ENCODE results near the gene NIPBL.
"Not testable (repeated sequence)": the region's sequence is repeated elsewhere in the genome, so short reads cannot be mapped to it uniquely, and the experiment has no call there.

NIPBL gene

GRCh38 chr5:36904677-36905076 is 28.1 kb downstream of the NIPBL start:
- peak; percentile 18 for DNase-seq (ENCODE audit: low read depth)

- DNase-seq (ENCODE audit: low read depth), result peak; percentile 3
These were observed 32.1 kb downstream of the NIPBL start for GRCh38 chr5:36908544-36909260.

GRCh38 chr5:36915653-36916052 is 39.1 kb downstream of the NIPBL start:
- peak; percentile 18 for DNase-seq (ENCODE audit: low read depth)

DNA sequence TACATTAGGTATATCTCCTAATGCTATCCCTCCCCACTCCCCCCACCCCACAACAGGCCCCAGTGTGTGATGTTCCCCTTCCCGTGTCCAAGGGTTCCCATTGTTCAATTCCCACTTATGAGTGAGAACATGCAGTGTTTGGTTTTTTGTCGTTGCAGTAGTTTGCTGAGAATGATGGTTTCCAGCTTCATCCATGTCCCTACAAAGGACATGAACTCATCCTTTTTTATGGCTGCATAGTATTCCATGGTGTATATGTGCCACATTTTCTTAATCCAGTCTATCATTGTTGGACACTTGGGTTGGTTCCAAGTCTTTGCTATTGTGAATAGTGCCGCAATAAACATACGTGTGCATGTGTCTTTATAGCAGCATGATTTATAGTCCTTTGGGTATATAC is 40.0 kb downstream of the NIPBL start:
- not testable (repeated sequence) for DNase-seq (ENCODE audit: low read depth)

GRCh38 chr5:36917358-36917757 is 40.8 kb downstream of the NIPBL start:
- not testable (repeated sequence) for DNase-seq (ENCODE audit: low read depth)

DNA sequence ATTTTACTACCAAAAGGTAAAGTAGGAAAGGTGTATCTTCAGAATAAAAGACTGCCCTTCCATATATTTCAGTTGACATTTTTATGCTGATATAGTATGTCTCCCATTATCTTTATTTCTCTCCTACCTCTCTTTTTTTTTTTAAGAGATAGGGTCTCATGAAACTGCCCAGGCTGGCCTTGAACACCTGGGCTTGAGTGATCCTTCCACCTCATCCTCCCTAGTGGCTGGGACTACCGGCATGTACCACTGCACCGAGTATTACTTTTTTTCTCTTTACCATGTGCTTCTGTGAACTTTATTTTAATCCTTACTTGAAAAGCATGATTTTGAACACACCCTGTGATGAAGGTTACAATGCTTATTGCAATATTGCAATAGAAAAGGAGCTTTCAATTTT is 42.7 kb downstream of the NIPBL start:
- DNase-seq (ENCODE audit: low read depth), result no peak

DNA sequence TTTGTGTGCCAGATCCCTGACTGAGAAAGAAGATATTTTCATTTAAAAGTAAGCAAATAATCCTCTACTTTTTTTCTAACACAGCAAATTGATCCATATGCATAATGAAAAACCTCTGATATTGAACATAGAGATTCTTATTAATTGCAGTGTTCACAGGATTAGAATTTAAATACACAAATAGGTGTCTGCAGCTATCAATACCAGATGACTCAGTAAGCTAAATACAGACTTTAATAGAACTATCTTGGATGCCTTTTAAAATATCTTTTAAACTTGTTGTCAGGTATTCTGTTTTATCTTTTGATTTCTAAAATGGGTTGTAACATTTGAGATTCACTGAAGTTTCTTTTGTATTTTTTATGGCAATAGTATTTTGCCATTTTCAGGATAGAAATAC is 43.1 kb downstream of the NIPBL start:
- DNase-seq (ENCODE audit: low read depth), result no peak

- DNase-seq (ENCODE audit: low read depth), result peak; percentile 59
These were observed 52.4 kb downstream of the NIPBL start for GRCh38 chr5:36928947-36929346.

DNA sequence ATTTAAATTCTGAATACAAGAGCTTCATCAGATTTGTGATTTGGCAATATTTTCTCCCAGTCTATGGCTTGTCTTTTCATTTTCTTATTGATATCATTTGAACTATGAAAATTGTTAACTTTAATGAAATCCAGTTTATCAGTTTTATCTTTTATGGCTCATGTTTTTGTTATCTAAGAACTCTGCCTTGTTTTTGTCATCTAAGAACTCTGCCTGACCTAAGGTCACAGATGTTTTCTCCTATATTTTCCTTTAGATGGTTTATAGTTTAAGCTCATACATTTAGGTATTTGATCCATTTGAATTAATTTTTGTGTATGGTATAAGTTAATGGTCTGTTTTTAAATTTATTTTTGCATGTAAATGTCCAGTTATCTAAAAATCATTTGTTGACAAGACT is 52.9 kb downstream of the NIPBL start:
- no peak for DNase-seq (ENCODE audit: low read depth)

GRCh38 chr5:36932056-36932455 is 55.5 kb downstream of the NIPBL start:
- no peak for DNase-seq (ENCODE audit: low read depth)

DNA sequence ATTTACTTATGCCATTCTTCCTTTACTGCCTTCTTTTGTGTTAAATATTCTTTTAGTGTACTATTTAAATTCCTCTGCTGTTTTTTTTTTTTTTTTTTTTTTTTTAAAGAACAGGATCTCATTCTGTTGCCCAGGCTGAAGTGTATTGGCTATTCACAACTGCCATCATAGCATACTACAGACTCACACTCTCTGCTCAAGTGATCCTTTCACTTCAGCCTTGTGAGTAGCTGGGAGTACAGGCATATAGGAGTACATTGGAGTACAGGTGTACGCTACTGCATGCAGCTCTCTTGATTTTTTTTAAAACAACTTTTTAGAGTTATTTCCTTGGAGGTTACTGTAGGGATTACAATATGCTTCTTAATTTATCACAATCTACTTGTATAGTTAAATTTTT is 56.1 kb downstream of the NIPBL start:
- DNase-seq (ENCODE audit: low read depth), result no peak

DNA sequence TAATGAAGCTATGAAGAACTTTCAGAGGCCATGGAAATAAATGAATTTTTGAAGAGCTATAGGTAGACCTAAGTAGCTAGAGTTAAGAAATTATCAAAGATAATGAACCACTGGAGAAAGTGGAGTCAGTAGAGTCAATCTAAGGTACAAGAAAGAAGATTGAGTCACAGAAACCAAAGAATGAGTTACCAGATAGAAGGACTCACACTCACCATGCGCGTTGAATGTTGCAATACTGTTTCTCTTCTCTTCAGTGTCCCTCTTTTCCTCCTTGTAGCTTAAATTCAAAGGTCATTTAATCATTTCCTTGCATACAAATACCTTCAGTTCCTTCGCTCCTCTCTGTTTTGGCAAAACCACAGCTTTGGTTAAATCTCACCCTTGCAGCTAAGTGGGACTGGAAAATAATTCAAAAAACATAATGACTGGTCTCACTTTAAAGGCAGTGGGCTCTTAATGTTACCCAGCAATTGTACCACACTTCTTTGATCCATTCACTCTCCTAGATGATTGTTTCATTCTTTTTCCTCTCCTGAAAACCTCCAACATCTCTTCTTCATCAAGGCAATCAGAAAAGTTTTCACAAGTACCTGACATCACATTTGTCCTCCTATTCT is 58.3 kb downstream of the NIPBL start:
- DNase-seq (ENCODE audit: low read depth), result no peak

DNA sequence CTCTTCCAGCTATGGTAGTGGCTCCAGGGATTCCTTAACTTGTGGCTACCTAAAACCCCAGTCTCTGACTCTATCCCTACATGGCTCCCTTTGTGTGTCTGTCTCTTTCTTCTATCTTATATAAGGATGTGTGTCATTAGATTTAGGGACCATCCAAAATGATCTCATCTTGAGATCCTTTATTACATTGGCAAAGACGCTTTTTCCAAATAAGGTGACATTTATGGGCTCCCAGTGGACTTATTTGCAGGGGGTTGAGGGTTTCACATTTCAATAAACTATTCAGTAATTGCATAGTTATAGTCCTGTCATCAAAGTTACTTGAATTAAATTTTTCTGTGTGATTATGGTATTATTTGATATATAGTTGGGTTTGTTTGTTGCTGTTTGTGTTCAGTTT is 59.2 kb downstream of the NIPBL start:
- DNase-seq (ENCODE audit: low read depth), result no peak

GRCh38 chr5:36936309-36936708 is 59.7 kb downstream of the NIPBL start:
- no peak for DNase-seq (ENCODE audit: low read depth)

DNA sequence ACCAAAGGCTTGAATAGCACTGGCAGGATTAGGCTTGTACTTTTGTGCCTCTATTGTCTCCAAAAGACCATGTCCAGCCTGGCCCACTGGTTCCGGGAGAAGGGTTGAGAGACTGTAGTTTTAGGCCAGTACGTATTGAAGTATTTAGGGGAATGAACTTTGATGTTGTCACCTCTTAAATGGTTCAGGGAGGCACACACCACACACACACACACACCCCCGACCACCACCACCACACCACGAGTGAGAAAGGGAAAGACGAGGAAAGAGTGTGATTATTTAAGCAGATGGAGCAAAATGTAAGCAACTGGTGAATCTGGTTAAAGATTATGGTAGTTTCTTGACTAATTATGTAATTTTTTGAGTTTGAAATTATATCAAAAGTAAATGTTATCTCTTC is 61.6 kb downstream of the NIPBL start:
- no peak for DNase-seq (ENCODE audit: low read depth)

GRCh38 chr5:36939969-36940858 is 63.6 kb downstream of the NIPBL start:
- DNase-seq (ENCODE audit: low read depth), result no peak

DNA sequence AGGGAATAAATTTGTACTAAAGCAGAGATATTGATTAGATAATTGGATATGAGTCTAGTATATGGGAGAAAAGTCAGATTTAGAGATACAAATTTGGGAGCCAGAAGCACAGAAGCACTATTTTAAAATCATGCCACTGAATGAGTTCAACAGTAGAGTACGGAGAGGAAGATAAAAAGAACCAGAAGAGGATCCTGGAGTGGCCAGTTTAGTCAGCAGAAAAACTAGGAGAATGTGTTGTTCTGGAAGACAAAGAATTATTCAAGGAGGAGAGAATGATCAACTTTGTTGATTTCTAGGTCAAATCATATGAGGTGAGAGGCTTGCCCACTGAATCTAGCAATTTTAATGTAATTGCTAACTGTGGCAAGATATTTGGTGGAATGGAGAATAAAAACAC is 67.0 kb downstream of the NIPBL start:
- DNase-seq (ENCODE audit: low read depth), result no peak

GRCh38 chr5:36944024-36944423 is 67.5 kb downstream of the NIPBL start:
- no peak for DNase-seq (ENCODE audit: low read depth)

DNA sequence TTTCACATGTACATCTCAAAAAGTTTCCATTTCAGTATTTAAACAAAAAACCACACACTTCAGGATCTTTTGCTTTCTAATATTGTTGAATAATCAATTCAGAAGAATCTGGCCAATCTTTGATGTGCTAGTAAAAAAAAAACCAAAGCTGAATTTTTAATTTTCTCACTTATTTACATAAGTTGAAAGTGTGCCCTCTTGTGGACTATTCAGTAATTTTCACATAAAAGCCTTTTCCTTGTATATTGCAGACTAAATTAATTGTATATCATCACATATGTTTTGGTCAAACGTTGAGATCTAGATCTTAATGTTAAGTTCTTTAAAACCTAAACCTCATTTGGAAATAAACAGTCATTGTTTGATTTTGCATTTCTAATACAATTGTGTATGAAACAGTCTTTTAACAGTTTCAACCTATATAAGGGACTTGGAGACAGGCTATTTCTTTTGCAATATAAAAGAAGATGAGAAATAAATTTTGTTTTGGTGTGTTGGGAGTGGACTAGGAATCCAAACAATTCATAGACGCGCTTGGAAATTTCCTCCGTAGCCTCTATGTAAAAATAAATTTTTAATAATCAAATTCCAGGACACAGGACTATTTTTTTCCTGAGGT is 68.1 kb downstream of the NIPBL start:
- DNase-seq (ENCODE audit: low read depth), result peak; percentile 52

DNA sequence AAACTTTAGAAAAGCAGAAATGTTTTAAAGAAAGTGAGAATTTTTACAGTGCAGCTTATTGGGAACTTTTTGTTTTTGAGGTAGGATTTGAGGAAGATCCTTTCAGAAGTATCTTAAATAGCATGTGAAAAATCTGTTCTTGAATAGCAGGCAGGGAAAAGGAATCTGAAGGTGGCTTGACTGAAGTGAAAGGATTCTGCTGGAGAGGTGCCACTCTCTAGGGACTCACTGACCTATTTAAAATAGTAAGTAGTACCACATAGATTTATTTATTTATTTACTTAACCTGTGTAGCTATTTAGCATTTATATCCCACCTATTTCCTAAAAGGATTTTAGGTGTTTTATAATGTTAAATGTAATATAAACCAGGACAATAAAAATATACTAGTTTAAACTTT is 69.1 kb downstream of the NIPBL start:
- no peak for DNase-seq (ENCODE audit: low read depth)

DNA sequence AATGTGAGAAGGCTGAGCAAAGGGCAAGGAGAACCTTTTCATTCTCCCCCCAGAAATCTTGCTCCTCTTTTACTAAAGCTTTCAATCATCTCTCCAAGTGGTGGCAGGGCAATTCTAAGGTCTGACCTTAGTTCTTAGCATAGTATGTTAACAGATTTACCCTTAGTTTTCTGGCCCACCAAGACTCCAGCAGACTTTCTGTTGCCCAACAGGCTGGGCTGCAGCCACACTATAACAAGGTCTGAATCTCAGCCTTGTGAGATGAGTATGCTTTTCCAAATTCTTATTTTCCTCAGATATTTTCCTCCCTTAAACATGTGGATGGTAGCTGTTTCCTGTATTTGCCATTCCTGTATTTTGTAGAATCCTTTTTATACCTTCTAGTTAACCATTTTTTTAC is 69.5 kb downstream of the NIPBL start:
- no peak for DNase-seq (ENCODE audit: low read depth)

DNA sequence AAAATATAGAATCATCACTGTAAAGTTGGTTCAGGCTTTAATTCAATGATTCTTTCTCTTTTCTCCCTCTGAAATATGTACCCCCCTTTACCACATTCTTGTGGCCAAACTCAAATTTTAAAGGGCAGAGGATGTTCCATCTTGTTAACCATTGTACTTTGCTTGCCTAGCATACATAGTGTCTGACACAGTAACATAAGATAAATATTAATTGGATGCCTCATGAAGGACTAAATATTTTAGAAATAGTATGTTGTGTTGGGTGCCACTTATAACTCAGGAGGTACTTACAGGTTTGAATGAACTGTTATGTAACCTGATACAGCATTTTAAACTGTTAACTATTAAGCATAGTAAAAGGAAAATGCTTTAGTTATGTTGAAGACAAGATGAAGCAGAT is 71.5 kb downstream of the NIPBL start:
- DNase-seq (ENCODE audit: low read depth), result peak; percentile 64

- no peak for DNase-seq (ENCODE audit: low read depth)
These were observed 72.1 kb downstream of the NIPBL start for GRCh38 chr5:36948650-36949049.

Measured in fibroblast of gingiva (primary cell).